B cell (primary cell): Measurements from ENCODE around the gene GPI. TPM values are rescaled to one million over a fixed set of nuclear protein-coding genes. Genes with fewer than 3 reads are reported as not detected.

Experiments
- ATAC-seq: fragments of 200-7000 bp; cut with Tn5 transposase; one replicate; pipeline ENCODE4 v1.10.0; 2021; ENCODE audit warnings: low read depth, mild to moderate bottlenecking, moderate number of reproducible peaks, moderate library complexity
- CTCF ChIA-PET: fragments of 350-600 bp; sonication (Branson Sonifier 250); formaldehyde crosslinking; loops from one replicate; lab custom pipeline; 2021; ENCODE audit warnings: antibody characterized with exemption, inconsistent platforms; lab: Charles Lee
- POLR2A ChIA-PET: fragments of 350-600 bp; sonication (Branson Sonifier 250); formaldehyde crosslinking; loops from one replicate; lab custom pipeline; 2021; ENCODE audit warnings: antibody characterized with exemption; lab: Charles Lee
- DNase-seq: peaks from one replicate; pipeline ENCODE4 v3.0.0; 2013
- H2AFZ ChIP-seq: 2 replicates; pipeline ENCODE4 v1.6.1; 2012; ENCODE audit warnings: mild to moderate bottlenecking, low read depth, low read length; ENCODE audit not compliant: insufficient read depth, poor library complexity, severe bottlenecking
- H3K27ac ChIP-seq, 2 donors: 1 replicate in 1 of 2; 2 replicates in 1 of 2; pipeline ENCODE4 v1.5.1; 2012 to 2013; ENCODE audit warnings: low read length in 2 of 2, mild to moderate bottlenecking in 2 of 2, moderate library complexity in 1 of 2
- H3K27me3 ChIP-seq, 4 experiments: fragments of 200-600 bp in 1 of 4; sonication (generic) in 1 of 4; replicated peaks in 1 of 4; 1 replicate in 2 of 4; 2 replicates in 2 of 4; pipeline versions ENCODE4 v1.6.1 to v1.7.0; 2013 to 2016; ENCODE audit warnings: low read length in 3 of 4, mild to moderate bottlenecking in 2 of 4, mixed read lengths in 1 of 4, moderate library complexity in 1 of 4; ENCODE audit not compliant: insufficient read depth in 4 of 4, control insufficient read depth in 3 of 4; ENCODE audit errors: control extremely low read depth in 1 of 4
- H3K36me3 ChIP-seq, 2 experiments: replicated peaks in 1 of 2; 1 replicate in 1 of 2; 2 replicates in 1 of 2; pipeline versions ENCODE4 v1.6.1 to v1.7.1; 2013; ENCODE audit warnings: low read length in 1 of 2; ENCODE audit not compliant: insufficient read depth in 2 of 2, control insufficient read depth in 1 of 2; ENCODE audit errors: control extremely low read depth in 1 of 2, extremely low read depth in 1 of 2
- H3K4me1 ChIP-seq, 2 donors: fragments of 200-600 bp in 1 of 2; sonication (generic) in 1 of 2; 1 replicate in 1 of 2; 2 replicates in 1 of 2; pipeline versions ENCODE4 v1.5.1 to v1.6.1; 2013 to 2017; ENCODE audit warnings: low read length in 2 of 2; ENCODE audit not compliant: control insufficient read depth in 2 of 2, insufficient read depth in 2 of 2
- H3K4me2 ChIP-seq: replicated peaks from 2 replicates; pipeline ENCODE3; 2012; ENCODE audit warnings: mild to moderate bottlenecking, low read depth, low read length; ENCODE audit not compliant: poor library complexity, severe bottlenecking
- H3K4me3 ChIP-seq, 5 experiments: fragments of 200-600 bp in 1 of 5; sonication (generic) in 1 of 5; 1 replicate in 3 of 5; 2 replicates in 2 of 5; pipeline versions ENCODE4 v1.5.1 to v1.7.0; 2011 to 2016; ENCODE audit warnings: low read length in 4 of 5, mild to moderate bottlenecking in 4 of 5, low read depth in 2 of 5, control low read depth in 1 of 5, moderate library complexity in 1 of 5; ENCODE audit not compliant: insufficient read depth in 1 of 5; ENCODE audit errors: control extremely low read depth in 1 of 5, extremely low read depth in 1 of 5
- H3K79me2 ChIP-seq: fragments of 200-600 bp; sonication (generic); one replicate; pipeline ENCODE4 v1.6.0; 2016; ENCODE audit warnings: low read length; ENCODE audit not compliant: control insufficient read depth, insufficient read depth
- H3K9ac ChIP-seq: fragments of 200-600 bp; sonication (generic); 2 replicates; pipeline ENCODE4 v1.6.1; 2017; ENCODE audit warnings: mild to moderate bottlenecking, low read length, moderate library complexity
- H3K9me3 ChIP-seq, 3 donors: one replicate each; pipeline versions ENCODE4 v1.6.1 to v1.7.1; 2013; ENCODE audit warnings: low read length in 2 of 3; ENCODE audit not compliant: control insufficient read depth in 2 of 3, insufficient read depth in 1 of 3; ENCODE audit errors: control extremely low read depth in 1 of 3
- H4K20me1 ChIP-seq: 2 replicates; pipeline ENCODE4 v1.6.0; 2012; ENCODE audit warnings: mild to moderate bottlenecking, low read length; ENCODE audit not compliant: insufficient read depth, control insufficient read depth, poor library complexity, severe bottlenecking
- H3K27ac Mint-ChIP-seq: one replicate; pipeline ENCODE4 v1.8.0; 2021; ENCODE audit warnings: mixed read lengths
- H3K27me3 Mint-ChIP-seq: one replicate; pipeline ENCODE4 v1.8.0; 2021; ENCODE audit warnings: mixed read lengths
- H3K4me1 Mint-ChIP-seq: one replicate; pipeline ENCODE4 v1.8.0; 2021; ENCODE audit warnings: mixed read lengths
- H3K4me3 Mint-ChIP-seq: one replicate; pipeline ENCODE4 v1.8.0; 2021; ENCODE audit warnings: mixed read lengths
- H3K9me3 Mint-ChIP-seq: one replicate; pipeline ENCODE4 v1.8.0; 2022; ENCODE audit warnings: mixed read lengths; ENCODE audit not compliant: insufficient read depth
- EZH2 ChIP-seq: IDR thresholded peaks from 2 replicates; pipeline ENCODE4 v1.6.1; 2012; ENCODE audit warnings: borderline replicate concordance, low read depth, mild to moderate bottlenecking, moderate library complexity, low read length; ENCODE audit not compliant: insufficient read depth, poor library complexity, severe bottlenecking
- WGBS: methylation state at CpG from one replicate; pipeline ENCODE4 v1.1.5; 2013; ENCODE audit warnings: missing lambda C conversion rate; ENCODE audit not compliant: insufficient coverage; 5-methylcytosine and 5-hydroxymethylcytosine counted together
- intact Hi-C: fragments of 100-400 bp; cut with micrococcal nuclease; formaldehyde crosslinking; loops from one replicate; pipeline ENCODE4 v1.10.0; 2022
- polyA plus RNA-seq: library from polyadenylated mRNA; depleted of rRNA; stranded (reverse); fragments of >200 nt; gene quantifications from 2 replicates; pipeline ENCODE4 v1.2.3, GENCODE V29; 2012
- total RNA-seq, 2 donors: library from RNA; stranded (reverse); fragments of 120-200 nt in 1 of 2; gene quantifications; 1 replicate in 1 of 2; 2 replicates in 1 of 2; pipeline versions ENCODE4 v1.2.3 to v1.2.4, GENCODE V29; 2013 to 2022
- TF ChIP-seq, protein P1 (sequence below): fragments of 200-600 bp; IDR thresholded peaks from one replicate; pipeline ENCODE4 v1.8.0; 2022; ENCODE audit warnings: antibody characterized with exemption, mild to moderate bottlenecking

The GPI gene
- total and polyA plus RNA-seq, 2 donors (not counting 1 experiment from before 2014, with no cell fraction given): 74.5 to 102 TPM

DNA sequence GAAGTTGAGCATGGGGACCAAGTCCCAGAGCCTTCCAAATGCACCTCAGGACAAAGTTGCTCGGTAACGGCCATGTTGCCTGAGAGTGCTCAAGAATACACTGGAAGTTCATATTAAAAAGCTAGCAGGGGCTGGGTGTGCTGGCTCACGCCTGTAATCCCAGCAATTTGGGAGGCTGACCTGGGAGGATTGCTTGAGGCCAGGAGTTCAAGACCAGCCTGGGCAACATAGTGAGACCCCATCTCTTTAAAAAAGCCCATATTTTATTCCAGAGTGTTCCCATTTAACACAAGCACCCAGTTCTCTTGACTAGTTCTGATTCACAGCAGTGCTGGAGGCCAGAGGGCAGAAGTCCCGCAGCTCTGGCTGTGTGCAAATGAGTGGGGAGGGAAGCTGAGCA is 8.1 kb upstream of the GPI start:
- Histone ChIP-seq H3K9ac (no peak overlapping the region), H4K20me1 (no peaks in the 10 kb centered on the region), H3K27me3 (no peaks in the 10 kb centered on the region), H3K36me3 (peaks cover 0 to 21% of the 10 kb centered on the region in 2 experiments), H2AFZ (no peak overlapping the region), H3K4me1 (peaks cover 11 to 19% of the 10 kb centered on the region in 2 donors), H3K27ac (no peak overlapping the region), H3K9me3 (no peaks in the 10 kb centered on the region), H3K4me2 (no peak overlapping the region), H3K4me3 (no peak overlapping the region), H3K79me2 (no peaks in the 10 kb centered on the region)
- WGBS: 94% methylated on average over 2 of the region's 4 CpGs
- ATAC-seq (no peak), DNase-seq (no peak)
- Mint-ChIP-seq H3K4me3 (no peak overlapping the region), H3K9me3 (no peaks in the 10 kb centered on the region), H3K4me1 (peaks cover 26% of the 10 kb centered on the region), H3K27me3 (no peaks in the 10 kb centered on the region), H3K27ac (peak overlapping the region; percentile 41)
- ChIA-PET POLR2A (interaction anchor here (0.5 to 0.6 kb wide), 2 partner anchors 53 to 173 kb away, joined by 6 read pairs; no protein-coding TSS in a partner anchor), CTCF (interaction anchor here (0.9 to 1.3 kb wide), 3 partner anchors 11 to 14 kb away, joined by 3 to 5 read pairs (median 4); no protein-coding TSS in a partner anchor)
- TF ChIP-seq EZH2: no peak
- TF ChIP-seq, protein P1, sequence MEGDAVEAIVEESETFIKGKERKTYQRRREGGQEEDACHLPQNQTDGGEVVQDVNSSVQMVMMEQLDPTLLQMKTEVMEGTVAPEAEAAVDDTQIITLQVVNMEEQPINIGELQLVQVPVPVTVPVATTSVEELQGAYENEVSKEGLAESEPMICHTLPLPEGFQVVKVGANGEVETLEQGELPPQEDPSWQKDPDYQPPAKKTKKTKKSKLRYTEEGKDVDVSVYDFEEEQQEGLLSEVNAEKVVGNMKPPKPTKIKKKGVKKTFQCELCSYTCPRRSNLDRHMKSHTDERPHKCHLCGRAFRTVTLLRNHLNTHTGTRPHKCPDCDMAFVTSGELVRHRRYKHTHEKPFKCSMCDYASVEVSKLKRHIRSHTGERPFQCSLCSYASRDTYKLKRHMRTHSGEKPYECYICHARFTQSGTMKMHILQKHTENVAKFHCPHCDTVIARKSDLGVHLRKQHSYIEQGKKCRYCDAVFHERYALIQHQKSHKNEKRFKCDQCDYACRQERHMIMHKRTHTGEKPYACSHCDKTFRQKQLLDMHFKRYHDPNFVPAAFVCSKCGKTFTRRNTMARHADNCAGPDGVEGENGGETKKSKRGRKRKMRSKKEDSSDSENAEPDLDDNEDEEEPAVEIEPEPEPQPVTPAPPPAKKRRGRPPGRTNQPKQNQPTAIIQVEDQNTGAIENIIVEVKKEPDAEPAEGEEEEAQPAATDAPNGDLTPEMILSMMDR: no peak
- intact Hi-C loops: no loop called here

DNA sequence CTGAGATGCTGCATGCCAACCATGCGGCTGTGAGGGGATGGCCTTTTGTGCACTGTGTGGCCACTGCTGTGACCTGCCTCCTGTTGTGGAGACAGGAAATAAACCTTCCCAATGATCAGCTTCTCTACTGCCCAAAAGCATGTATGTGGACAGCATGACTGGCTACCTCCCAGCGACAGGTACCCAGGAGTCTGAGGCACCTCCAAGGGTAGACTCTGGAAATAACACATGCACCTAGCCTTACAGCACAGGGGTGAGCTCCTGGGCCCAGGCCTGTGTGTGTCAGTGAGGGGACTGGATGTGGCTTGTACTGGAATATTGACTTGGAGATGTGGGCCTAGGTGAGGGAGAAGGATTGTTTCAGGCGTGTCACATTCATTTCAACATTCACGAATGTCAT is 7.6 kb upstream of the GPI start:
- Histone ChIP-seq H3K9ac (no peak overlapping the region), H4K20me1 (no peaks in the 10 kb centered on the region), H3K27me3 (no peaks in the 10 kb centered on the region), H3K27ac (no peak overlapping the region), H3K9me3 (no peaks in the 10 kb centered on the region), H3K36me3 (peaks cover 0 to 20% of the 10 kb centered on the region in 2 experiments), H2AFZ (no peak overlapping the region), H3K4me2 (no peak overlapping the region), H3K4me3 (no peak overlapping the region), H3K4me1 (peaks cover 11 to 19% of the 10 kb centered on the region in 2 donors), H3K79me2 (no peaks in the 10 kb centered on the region)
- H3K9me3 Mint-ChIP-seq: no peaks in the 10 kb centered on the region
- peaks cover 26% of the 10 kb centered on the region for H3K4me1 Mint-ChIP-seq
- 95% methylated on average over 3 of the region's 4 CpGs for WGBS
- POLR2A ChIA-PET: no interaction called here
- H3K27ac Mint-ChIP-seq: no peak overlapping the region
- ATAC-seq (no peak), DNase-seq (no peak)
- peak overlapping the region; percentile 63 for H3K4me3 Mint-ChIP-seq
- no peaks in the 10 kb centered on the region for H3K27me3 Mint-ChIP-seq
- TF ChIP-seq, protein P1: no peak
- no peak for TF ChIP-seq EZH2
- intact Hi-C loops: no loop called here
- CTCF ChIA-PET: interaction anchor here (0.9 to 2.4 kb wide), 4 partner anchors 11 to 73 kb away, joined by 3 to 9 read pairs (median 4); no protein-coding TSS in a partner anchor
